Right cardiac atrium (tissue), 5 donors: ENCODE measurements around the gene ETHE1. TPM values are rescaled to one million over a fixed set of nuclear protein-coding genes. Genes with fewer than 3 reads are reported as not detected.
A peak's percentile ranks its signal among the peaks of the same experiment; 100 is the strongest.

Experiments
- ATAC-seq, 2 donors: fragments of 200-7000 bp; cut with Tn5 transposase; one replicate each; pipeline versions ENCODE4 v1.8.0 to v1.9.1; 2020; ENCODE audit warnings: moderate library complexity in 2 of 2, mild to moderate bottlenecking in 1 of 2
- DNase-seq, 3 donors: peaks; one replicate each; pipeline ENCODE4 v3.0.0-alpha.2; 2020
- H3K27ac ChIP-seq: one replicate; pipeline ENCODE4 v1.5.1; 2013; ENCODE audit warnings: mild to moderate bottlenecking, low read length, control low read depth, moderate library complexity
- H3K27me3 ChIP-seq: one replicate; pipeline ENCODE4 v1.6.1; 2013; ENCODE audit not compliant: control insufficient read depth, insufficient read depth
- H3K4me1 ChIP-seq: one replicate; pipeline ENCODE4 v1.6.1; 2013; ENCODE audit warnings: low read length; ENCODE audit not compliant: control insufficient read depth, insufficient read depth
- H3K4me3 ChIP-seq: one replicate; pipeline ENCODE4 v1.5.1; 2013; ENCODE audit warnings: low read length, control low read depth
- H3K9me3 ChIP-seq: one replicate; pipeline ENCODE4 v1.6.1; 2013; ENCODE audit warnings: low read length; ENCODE audit not compliant: control insufficient read depth
- WGBS: extraction: QIAGEN DNeasy Blood & Tissue Kit; methylation state at CpG from one replicate; pipeline ENCODE4 v1.1.7; 2013; 5-methylcytosine and 5-hydroxymethylcytosine counted together
- intact Hi-C, 4 donors: fragments of 100-400 bp; cut with DNase I; formaldehyde crosslinking; loops; one replicate each; pipeline versions ENCODE4 v1.11.0 to v1.14.0; 2022 to 2023
- polyA plus RNA-seq: library from polyadenylated mRNA; stranded (reverse); fragments of 200-250 nt; gene quantifications from one replicate; pipeline ENCODE4 v1.2.3, GENCODE V29; 2013
- total RNA-seq, 4 donors: library from RNA; stranded (reverse); fragmentation: NEBNext Ultra II Directional; extraction: Animal tissue kit (Norgen Biotek cat#: 25700); gene quantifications; one replicate each; pipeline ENCODE4 v1.2.1, GENCODE V29; 2021
- donor health status: healthy with polysubstance abuse.
- donor health status: DM: no; HTN: yes; CAD: no.
- donor health status: DM: no; HTN: no; CAD: no.
- donor health status: DM: no; HTN: yes; CAD: no; lungs with severe emphysema.
- donor health status: DM: yes; HTN: yes; CAD: no.

The ETHE1 gene
- total and polyA plus RNA-seq, 5 donors = 12.6 to 18.2 (median 14.1) TPM

DNA sequence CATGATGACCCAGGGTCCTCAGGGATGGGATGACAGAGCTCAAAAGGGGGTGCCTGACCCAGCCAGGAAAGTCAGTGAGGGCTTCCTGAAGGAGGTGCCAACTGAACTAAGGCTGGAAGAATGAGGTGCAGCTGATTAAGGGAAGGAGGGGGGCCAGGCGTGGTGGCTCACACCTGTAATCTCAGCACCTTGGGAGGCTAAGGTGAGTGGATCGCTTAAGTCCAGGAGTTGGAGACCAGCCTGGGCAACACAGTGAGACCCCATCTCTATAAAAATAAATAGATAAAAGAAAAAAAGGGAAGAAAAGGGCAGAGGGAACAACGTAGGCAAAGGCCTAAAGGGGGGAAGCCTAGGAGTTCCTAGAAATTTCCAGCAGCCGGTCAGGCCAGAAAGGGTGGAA lies 52.5 kb downstream of the ETHE1 start:
- Histone ChIP-seq H3K4me1 (no peaks in the 10 kb centered on the region), H3K27me3 (no peaks in the 10 kb centered on the region), H3K9me3 (no peaks in the 10 kb centered on the region), H3K4me3 (no peak overlapping the region), H3K27ac (no peak overlapping the region)
- intact Hi-C loops = no loop called here
- DNase-seq (no peak), ATAC-seq (no peak)
- WGBS = 74% methylated on average over 4 of the region's 4 CpGs

GRCh38 chr19:43471091-43471490 lies 55.9 kb downstream of the ETHE1 start:
- DNase-seq (no peak), ATAC-seq (no peak)
- Histone ChIP-seq H3K4me3 (no peak overlapping the region), H3K9me3 (no peaks in the 10 kb centered on the region), H3K4me1 (no peaks in the 10 kb centered on the region), H3K27me3 (no peaks in the 10 kb centered on the region), H3K27ac (no peak overlapping the region)
- WGBS = 83% methylated on average over 5 of the region's 5 CpGs
- intact Hi-C loops = no loop called here

DNA sequence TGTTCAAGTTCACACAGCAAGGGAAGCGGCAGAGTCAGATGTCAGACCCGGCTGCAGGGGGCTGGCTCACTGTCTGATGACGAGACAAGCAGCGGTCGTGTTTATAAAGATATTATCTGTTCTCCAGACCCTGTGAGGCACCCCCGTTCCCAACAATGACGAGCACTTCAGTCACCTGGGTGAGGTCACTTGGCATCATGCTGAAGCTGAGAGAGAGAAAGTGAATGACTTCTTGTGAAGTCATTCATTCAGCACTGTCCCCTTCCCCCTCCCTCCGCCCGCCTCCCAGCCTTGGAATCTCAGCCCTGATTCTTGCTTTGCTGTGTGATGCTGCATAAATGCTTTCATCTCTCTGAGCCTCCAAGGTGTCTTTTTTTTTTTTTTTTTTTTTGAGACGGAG lies 56.7 kb downstream of the ETHE1 start:
- no peak overlapping the region for H3K27ac ChIP-seq
- intact Hi-C loops = no loop called here
- ATAC-seq (no peak), DNase-seq (no peak)
- no peaks in the 10 kb centered on the region for H3K9me3 ChIP-seq
- WGBS = 66% methylated on average over 10 of the region's 10 CpGs
- H3K4me1 ChIP-seq = no peaks in the 10 kb centered on the region
- H3K27me3 ChIP-seq = no peaks in the 10 kb centered on the region
- no peak overlapping the region for H3K4me3 ChIP-seq

DNA sequence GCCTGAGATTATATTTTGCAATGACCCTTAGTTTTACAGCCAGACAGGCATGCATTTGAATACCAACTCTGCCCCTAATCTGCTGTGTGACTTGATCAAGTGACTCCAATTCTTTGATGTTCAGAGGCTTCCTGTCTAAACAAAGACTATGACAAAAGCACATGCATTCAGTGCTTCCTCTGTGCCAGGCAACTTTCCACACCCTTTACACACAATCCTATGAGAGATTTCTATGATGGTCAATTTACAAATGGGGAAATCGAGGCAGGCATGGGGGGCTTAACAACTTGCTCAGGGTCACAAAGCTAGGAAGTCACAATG lies 57.9 kb downstream of the ETHE1 start:
- H3K27me3 ChIP-seq = no peaks in the 10 kb centered on the region
- WGBS = 73% methylated on average over 1 of the region's 1 CpG
- no peak overlapping the region for H3K4me3 ChIP-seq
- no peak overlapping the region for H3K27ac ChIP-seq
- ATAC-seq (no peak), DNase-seq (no peak)
- H3K4me1 ChIP-seq = no peaks in the 10 kb centered on the region
- intact Hi-C loops = no loop called here
- no peaks in the 10 kb centered on the region for H3K9me3 ChIP-seq

DNA sequence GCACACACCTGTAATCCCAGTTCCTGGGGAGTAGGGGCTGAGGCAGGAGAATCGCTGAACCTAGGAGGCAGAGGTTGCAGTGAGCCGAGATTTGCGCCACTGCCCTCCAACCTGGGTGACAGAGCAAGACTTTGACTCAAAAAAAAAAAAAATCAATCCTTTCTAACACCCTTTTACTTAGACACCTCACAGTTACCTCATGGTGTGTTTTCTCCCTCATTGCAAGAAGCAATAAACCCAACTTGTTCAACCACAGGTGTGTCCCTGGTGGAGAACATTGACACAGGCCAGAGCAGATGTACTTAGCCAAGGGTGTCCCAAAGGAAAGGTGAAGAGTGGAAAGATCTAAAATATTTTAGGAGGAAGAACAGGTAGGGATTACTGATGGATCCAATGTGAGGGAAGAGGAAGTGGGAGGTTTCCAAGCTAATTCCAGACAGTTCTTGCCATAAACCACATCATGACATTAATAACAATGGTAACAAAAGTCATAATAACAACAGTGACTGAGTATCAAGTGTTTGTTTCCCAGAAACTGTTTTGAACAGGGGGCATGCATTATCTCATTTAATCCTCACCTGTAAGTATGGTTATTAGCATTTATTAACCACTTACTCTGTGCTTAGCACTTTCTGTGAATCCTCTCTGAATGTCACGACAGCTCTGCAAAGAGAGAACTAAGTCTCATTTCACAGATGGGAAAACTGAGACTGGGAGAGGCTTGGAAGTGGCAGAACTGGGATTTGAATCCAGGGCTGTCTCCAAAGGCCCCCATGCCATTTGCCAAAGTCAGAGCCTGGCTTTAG lies 58.4 kb downstream of the ETHE1 start:
- intact Hi-C loops = no loop called here

DNA sequence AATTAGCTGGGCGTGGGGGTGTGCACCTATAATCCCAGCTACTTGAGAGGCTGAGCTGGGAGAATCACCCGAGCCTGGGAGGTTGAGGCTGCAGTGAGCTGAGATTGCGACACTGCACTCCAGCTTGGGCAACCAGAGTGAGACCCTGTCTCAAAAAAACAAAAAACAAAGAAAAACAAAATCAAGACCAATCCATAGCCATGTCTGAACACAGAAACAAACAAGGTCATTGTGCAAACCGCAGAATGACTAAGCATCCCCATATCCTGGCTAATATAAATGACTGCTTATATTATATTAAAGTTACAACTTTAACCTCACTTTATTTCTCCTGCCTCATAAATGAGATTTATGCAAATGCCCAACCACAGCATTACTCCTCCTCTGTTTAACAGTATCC lies 59.3 kb downstream of the ETHE1 start:
- Histone ChIP-seq H3K4me3 (no peak overlapping the region), H3K9me3 (no peaks in the 10 kb centered on the region), H3K27ac (no peak overlapping the region), H3K4me1 (no peaks in the 10 kb centered on the region), H3K27me3 (no peaks in the 10 kb centered on the region)
- WGBS = 89% methylated on average over 4 of the region's 4 CpGs
- ATAC-seq = no peak
- intact Hi-C loops = no loop called here
- DNase-seq = no peak

More for the DNA sequence above, 58.4 kb downstream of the ETHE1 start:
- Histone ChIP-seq H3K4me1 (no peaks in the 10 kb centered on the region), H3K4me3 (no peak overlapping the region), H3K27ac (no peak overlapping the region), H3K27me3 (no peaks in the 10 kb centered on the region), H3K9me3 (no peaks in the 10 kb centered on the region)
- DNase-seq (no peak), ATAC-seq (no peak)
- 92% methylated on average over 4 of the region's 4 CpGs for WGBS

- ATAC-seq (no peak), DNase-seq (no peak)
Observed at GRCh38 chr19:43467276-43467675, 59.7 kb downstream of the ETHE1 start.

DNA sequence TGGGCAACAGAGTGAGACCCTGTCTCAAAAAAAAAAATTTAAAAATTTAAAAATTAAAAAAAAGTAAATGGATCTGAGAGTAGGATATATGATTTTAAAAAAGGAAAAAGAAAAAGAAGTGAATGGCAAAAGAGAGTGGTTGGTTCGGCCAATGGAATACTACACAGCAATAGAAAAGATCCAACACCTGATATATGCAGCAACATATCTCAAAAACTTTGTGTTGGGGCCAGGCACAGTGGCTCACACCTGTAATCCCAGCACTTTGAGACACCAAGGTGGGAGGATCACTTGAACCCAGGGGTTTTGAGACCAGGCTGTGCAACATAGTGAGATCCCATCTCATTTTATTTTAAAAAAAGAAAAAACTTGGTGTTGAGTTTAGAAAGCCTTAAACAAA lies 60.2 kb downstream of the ETHE1 start:
- H3K27ac ChIP-seq = no peak overlapping the region
- H3K4me3 ChIP-seq = no peak overlapping the region
- intact Hi-C loops = no loop called here
- H3K4me1 ChIP-seq = no peaks in the 10 kb centered on the region
- DNase-seq (no peak), ATAC-seq (no peak)
- WGBS = 94% methylated on average over 1 of the region's 1 CpG
- H3K27me3 ChIP-seq = no peaks in the 10 kb centered on the region
- H3K9me3 ChIP-seq = no peaks in the 10 kb centered on the region

More at GRCh38 chr19:43467276-43467675, 59.7 kb downstream of the ETHE1 start:
- Histone ChIP-seq H3K27ac (no peak overlapping the region), H3K27me3 (no peaks in the 10 kb centered on the region), H3K4me3 (no peak overlapping the region), H3K9me3 (no peaks in the 10 kb centered on the region), H3K4me1 (no peaks in the 10 kb centered on the region)
- 86% methylated on average over 6 of the region's 6 CpGs for WGBS
- intact Hi-C loops = no loop called here

DNA sequence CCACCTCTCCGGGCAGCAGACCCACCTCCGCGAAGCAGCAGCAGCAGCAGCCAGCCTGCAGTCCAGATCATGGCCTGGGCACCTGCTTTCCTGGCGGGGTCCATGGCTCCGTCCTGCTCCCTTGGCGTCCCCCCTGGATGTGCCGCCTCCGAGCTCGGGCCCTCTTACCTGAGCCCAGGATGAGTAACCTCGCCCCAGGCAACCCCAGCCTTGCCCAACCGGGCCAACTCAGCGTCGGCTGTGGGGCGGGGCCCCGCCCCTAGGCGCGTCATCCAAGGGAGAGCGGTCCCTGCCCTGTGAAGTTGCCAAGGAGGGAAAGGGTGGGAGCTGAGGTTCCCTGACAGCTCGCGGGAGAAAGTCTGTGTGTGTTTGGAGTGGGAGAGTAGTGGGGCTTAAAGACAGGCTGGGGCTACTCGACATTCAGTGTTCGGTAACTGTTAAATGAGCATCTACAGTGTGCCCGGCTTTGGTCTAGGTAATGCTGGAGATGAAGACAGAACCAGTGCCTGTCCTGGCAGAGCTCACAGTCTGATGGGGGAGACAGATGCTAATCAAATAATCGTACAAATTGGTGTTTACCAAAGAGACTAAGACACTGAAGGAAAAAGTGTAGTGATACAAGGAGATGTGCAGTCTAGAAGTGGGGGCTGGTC lies 61.4 kb downstream of the ETHE1 start, which contains the start of gene LYPD3:
Gene LYPD3 (minus strand): TSS at position 141 of the 653 bp plus-strand sequence. CDS start 37 bp downstream, at position 104.
- intact Hi-C loops = no loop called here
- peak; percentile 54 to 75 (median 60) for DNase-seq
- no peak for ATAC-seq
- Histone ChIP-seq H3K27me3 (no peaks in the 10 kb centered on the region), H3K4me3 (peak within 1 kb of the TSS; percentile 69), H3K9me3 (no peaks in the 10 kb centered on the region), H3K27ac (no peak within 1 kb of the TSS), H3K4me1 (no peaks in the 10 kb centered on the region)
- 32% methylated on average over 24 of the region's 24 CpGs for WGBS

GRCh38 chr19:43464134-43464775 lies 62.7 kb downstream of the ETHE1 start:
- WGBS = 6% methylated on average over 33 of the region's 33 CpGs
- H3K4me3 ChIP-seq = peak overlapping the region; percentile 69
- H3K27ac ChIP-seq = peak overlapping the region; percentile 13
- no peaks in the 10 kb centered on the region for H3K27me3 ChIP-seq
- DNase-seq (peak; percentile 83 to 94 (median 93)), ATAC-seq (peak; percentile 82)
- no peaks in the 10 kb centered on the region for H3K9me3 ChIP-seq
- no peaks in the 10 kb centered on the region for H3K4me1 ChIP-seq
- intact Hi-C loops = loop anchor here in 2 of 4 donors (5.0 kb wide), 1 partner anchor 38 kb away; the partner anchor contains the start of gene PHLDB3 (in 2 of the 2)
